Measurements from ENCODE around the gene CNPY4. TPM values are rescaled to one million over a fixed set of nuclear protein-coding genes. Genes with fewer than 3 reads are reported as not detected.

The CNPY4 gene
- polyA plus RNA-seq = 35.8 and 42.1 TPM in 2 replicates
- polyA minus RNA-seq = 24.1 and 24.9 TPM in 2 replicates

- Histone ChIP-seq H3K4me3 (ENCODE audit: low read length) (peak within 1 kb of the TSS; percentile 88), H3F3A (ENCODE audit: insufficient read depth, low read length, poor library complexity, severe bottlenecking) (peaks cover 3% of the 10 kb centered on the region), H2AFZ (ENCODE audit: low read depth, low read length) (peak within 1 kb of the TSS; percentile 75), H3K79me2 (replicated peaks; ENCODE audit: insufficient read depth, low read length) (peaks cover 4% of the 10 kb centered on the region), H3K9ac (ENCODE audit: low read length) (peak within 1 kb of the TSS; percentile 83), H3K36me3 (ENCODE audit: insufficient read depth, low read length) (peaks cover 8% of the 10 kb centered on the region), H3K4me2 (ENCODE audit: low read length) (peak within 1 kb of the TSS; percentile 82), H3K9me2 (ENCODE audit: insufficient read depth, low read length) (no peaks in the 10 kb centered on the region), H3K9me3 (ENCODE audit: low read length) (no peaks in the 10 kb centered on the region), H3K27ac (ENCODE audit: low read length) (peak within 1 kb of the TSS; percentile 92), H4K20me1 (ENCODE audit: insufficient read depth) (no peaks in the 10 kb centered on the region), H3K27me3 (ENCODE audit: insufficient read depth, low read depth, low read length) (no peaks in the 10 kb centered on the region)
- TF ChIP-seq EZH2 (IDR thresholded peaks at IDR 0.05; ENCODE audit: borderline replicate concordance, insufficient read depth, low read length, poor library complexity, severe bottlenecking) (no peak), REST (IDR thresholded peaks at IDR 0.05; ENCODE audit: borderline replicate concordance) (peak; percentile 99), POLR2AphosphoS5 (IDR thresholded peaks at IDR 0.05) (peak; percentile 77), TAF1 (IDR thresholded peaks at IDR 0.05; ENCODE audit: low read depth) (peak; percentile 100), SMC3 (conservative IDR thresholded peaks at IDR 0.05; ENCODE audit: poor library complexity) (peak; percentile 34), EP300 (conservative IDR thresholded peaks at IDR 0.05; ENCODE audit: poor library complexity, severe bottlenecking) (peak; percentile 46), RAD21 (conservative IDR thresholded peaks at IDR 0.05) (no peak), MXI1 (conservative IDR thresholded peaks at IDR 0.05; ENCODE audit: poor library complexity, severe bottlenecking) (peak; percentile 75), CTCF (IDR thresholded peaks at IDR 0.05; ENCODE audit: poor library complexity, severe bottlenecking) (peak; percentile 45)
Observed at GRCh38 chr7:100119072-100119969, at the start of gene CNPY4, which contains the start of gene TAF6. Gene CNPY4, plus strand, starts transcription at chr7:100119634. Its CDS starts 111 bp downstream, at chr7:100119745. Gene TAF6, minus strand, starts transcription at chr7:100119358. Its CDS starts 5,149 bp downstream, at chr7:100114209.

GRCh38 chr7:100069991-100070390 lies 49.4 kb upstream of the CNPY4 start:
- H3F3A ChIP-seq (ENCODE audit: insufficient read depth, low read length, poor library complexity, severe bottlenecking) = no peaks in the 10 kb centered on the region
- no peak overlapping the region for H3K4me2 ChIP-seq (ENCODE audit: low read length)
- H3K4me3 ChIP-seq (ENCODE audit: low read length) = no peak overlapping the region
- no peaks in the 10 kb centered on the region for H3K9me2 ChIP-seq (ENCODE audit: insufficient read depth, low read length)
- H3K36me3 ChIP-seq (ENCODE audit: insufficient read depth, low read length) = peaks cover 33% of the 10 kb centered on the region
- peaks cover 3% of the 10 kb centered on the region for H3K79me2 ChIP-seq (replicated peaks; ENCODE audit: insufficient read depth, low read length)
- no peak overlapping the region for H3K9ac ChIP-seq (ENCODE audit: low read length)
- no peak overlapping the region for H2AFZ ChIP-seq (ENCODE audit: low read depth, low read length)
- no peaks in the 10 kb centered on the region for H4K20me1 ChIP-seq (ENCODE audit: insufficient read depth)
- H3K9me3 ChIP-seq (ENCODE audit: low read length) = peaks cover 12% of the 10 kb centered on the region
- no peaks in the 10 kb centered on the region for H3K27me3 ChIP-seq (ENCODE audit: insufficient read depth, low read depth, low read length)
- H3K27ac ChIP-seq (ENCODE audit: low read length) = no peak overlapping the region
- no peak for TF ChIP-seq TAF1 (IDR thresholded peaks at IDR 0.05; ENCODE audit: low read depth)
- TF ChIP-seq EP300 (conservative IDR thresholded peaks at IDR 0.05; ENCODE audit: poor library complexity, severe bottlenecking) = no peak
- no peak for TF ChIP-seq EZH2 (IDR thresholded peaks at IDR 0.05; ENCODE audit: borderline replicate concordance, insufficient read depth, low read length, poor library complexity, severe bottlenecking)
- no peak for TF ChIP-seq REST (IDR thresholded peaks at IDR 0.05; ENCODE audit: borderline replicate concordance)
- TF ChIP-seq CTCF (IDR thresholded peaks at IDR 0.05; ENCODE audit: poor library complexity, severe bottlenecking) = no peak
- no peak for TF ChIP-seq RAD21 (conservative IDR thresholded peaks at IDR 0.05)
- no peak for TF ChIP-seq POLR2AphosphoS5 (IDR thresholded peaks at IDR 0.05)
- TF ChIP-seq MXI1 (conservative IDR thresholded peaks at IDR 0.05; ENCODE audit: poor library complexity, severe bottlenecking) = no peak
